GM19467 (cell line): ENCODE measurements around the gene CALML3.

ENCODE experiments used
- ATAC-seq: cut with Tn5 transposase; IDR thresholded peaks from one replicate; pipeline ENCODE4 v1.9.1; 2021; ENCODE audit warnings: mild to moderate bottlenecking, moderate library complexity; ENCODE audit not compliant: unreplicated experiment

Gene CALML3

GRCh38 chr10:5490698-5491464 is 33.9 kb upstream of the CALML3 start:
- no peak for ATAC-seq

DNA sequence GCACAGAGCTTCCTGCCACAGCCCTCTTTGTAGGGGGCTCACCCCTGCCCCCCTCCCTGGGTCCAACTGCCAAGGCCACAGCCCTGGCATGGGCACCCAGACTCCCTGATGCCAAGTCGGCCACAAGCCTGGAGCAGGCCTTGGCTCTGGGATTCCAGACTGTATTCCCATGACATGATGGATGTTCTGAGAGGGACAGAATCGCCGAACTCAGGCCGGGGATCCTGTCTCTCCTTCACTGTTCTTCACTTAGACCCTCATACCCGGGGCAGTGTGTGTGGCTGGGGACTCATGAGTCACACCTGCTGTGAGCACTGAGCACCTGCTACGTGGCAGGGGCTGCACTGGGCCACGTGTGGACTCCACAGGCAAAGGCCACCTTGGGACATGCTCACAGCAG is 33.3 kb upstream of the CALML3 start:
- ATAC-seq: no peak

- ATAC-seq: no peak
These were observed 32.4 kb upstream of the CALML3 start for GRCh38 chr10:5492322-5492855.

- ATAC-seq: no peak
These were observed 31.7 kb upstream of the CALML3 start for GRCh38 chr10:5492929-5493576.

- ATAC-seq: no peak
These were observed 31.1 kb upstream of the CALML3 start for GRCh38 chr10:5493691-5494090.

DNA sequence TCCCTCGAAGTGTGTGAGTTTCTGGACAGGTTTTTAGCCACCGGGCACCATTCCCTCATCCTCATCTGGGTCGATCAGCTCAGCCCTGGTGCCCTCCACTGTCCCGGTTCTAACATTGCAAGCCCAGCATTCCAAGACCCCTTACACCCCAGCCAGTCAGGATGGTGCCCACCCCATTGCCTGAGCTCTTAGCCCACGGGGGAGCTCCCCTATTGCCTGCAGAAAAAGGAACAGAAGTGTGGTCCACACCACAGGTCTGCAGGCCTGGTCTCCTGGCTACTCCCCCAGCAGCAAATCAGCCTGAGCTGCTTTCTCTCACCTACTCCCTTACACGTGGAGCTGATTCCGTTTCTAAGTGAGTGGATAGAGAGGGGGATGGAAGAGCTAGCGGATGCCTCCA is 30.1 kb upstream of the CALML3 start:
- ATAC-seq: no peak

- ATAC-seq: no peak
These were observed 28.2 kb upstream of the CALML3 start for GRCh38 chr10:5496261-5497250.

GRCh38 chr10:5497289-5497688 is 27.5 kb upstream of the CALML3 start:
- ATAC-seq: no peak

DNA sequence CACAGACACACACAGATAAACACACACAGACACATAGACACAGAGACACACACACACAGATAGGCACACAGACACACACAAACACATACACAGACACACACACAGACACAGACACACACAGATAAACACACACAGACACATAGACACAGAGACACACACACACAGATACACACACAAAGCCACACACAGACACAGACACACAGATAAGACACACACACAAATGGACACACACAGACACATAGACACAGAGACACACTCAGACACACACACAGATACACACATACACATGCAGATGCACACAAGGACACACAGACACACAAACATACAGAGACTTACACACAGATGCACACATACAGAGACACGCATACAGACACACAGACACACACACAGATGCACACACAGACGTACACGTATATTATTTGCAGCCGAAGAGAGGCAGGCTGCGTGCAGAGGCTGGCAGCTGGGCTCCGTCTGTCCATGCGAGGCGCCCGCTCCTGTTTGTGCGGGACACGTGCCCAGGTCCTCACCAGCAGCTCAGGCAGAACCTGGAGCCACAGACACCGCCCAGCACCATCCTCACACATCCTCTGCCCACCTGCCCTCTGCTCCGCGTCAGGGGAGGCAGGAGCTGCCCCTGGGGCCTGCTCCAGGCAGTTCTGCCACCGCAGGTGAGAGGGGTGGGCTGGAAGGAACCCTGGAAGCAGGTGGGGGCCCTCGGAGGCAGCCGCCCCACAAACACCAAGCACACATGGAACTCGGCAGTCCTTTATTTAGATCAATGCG is 26.6 kb upstream of the CALML3 start:
- ATAC-seq: no peak

GRCh38 chr10:5498791-5499492 is 25.8 kb upstream of the CALML3 start:
- no peak for ATAC-seq

DNA sequence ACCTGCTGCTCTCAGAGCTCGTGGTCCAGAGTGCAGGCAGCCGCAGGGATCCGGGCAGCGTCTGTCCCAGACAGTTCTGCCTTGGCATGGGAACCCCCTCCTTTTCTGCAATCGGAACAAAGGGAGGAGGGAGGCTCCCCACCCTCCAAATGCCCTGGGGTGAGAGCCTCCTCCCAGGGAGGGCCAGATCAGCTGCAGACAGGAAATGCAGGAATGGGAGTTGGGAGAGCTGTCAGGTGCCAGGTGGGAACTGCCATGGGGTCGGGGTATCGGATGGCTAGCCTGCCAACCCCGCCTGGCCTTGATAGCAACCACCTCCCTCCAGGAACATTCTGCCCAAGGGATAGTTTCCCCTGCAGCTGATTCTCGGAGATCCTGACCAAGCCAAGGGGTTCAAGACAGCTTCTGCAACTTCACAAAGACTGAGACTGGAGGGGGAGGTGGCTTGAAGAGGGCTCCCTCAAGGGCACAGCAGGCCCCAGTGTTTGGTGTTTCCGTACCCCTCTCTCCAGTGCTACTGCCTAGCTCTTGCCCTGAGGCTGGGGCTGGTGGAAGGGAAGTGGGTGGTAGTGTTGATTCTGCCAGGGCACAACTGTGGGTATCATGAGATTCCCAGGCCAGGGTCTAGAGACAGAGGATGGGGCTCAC is 25.1 kb upstream of the CALML3 start, which contains the start of gene CALML5:
CALML5 (minus strand) TSS at position 78 of the 648 bp plus-strand sequence. CDS start 132 bp downstream, outside the sequence.
- no peak for ATAC-seq

GRCh38 chr10:5500162-5500670 is 24.5 kb upstream of the CALML3 start:
- no peak for ATAC-seq

DNA sequence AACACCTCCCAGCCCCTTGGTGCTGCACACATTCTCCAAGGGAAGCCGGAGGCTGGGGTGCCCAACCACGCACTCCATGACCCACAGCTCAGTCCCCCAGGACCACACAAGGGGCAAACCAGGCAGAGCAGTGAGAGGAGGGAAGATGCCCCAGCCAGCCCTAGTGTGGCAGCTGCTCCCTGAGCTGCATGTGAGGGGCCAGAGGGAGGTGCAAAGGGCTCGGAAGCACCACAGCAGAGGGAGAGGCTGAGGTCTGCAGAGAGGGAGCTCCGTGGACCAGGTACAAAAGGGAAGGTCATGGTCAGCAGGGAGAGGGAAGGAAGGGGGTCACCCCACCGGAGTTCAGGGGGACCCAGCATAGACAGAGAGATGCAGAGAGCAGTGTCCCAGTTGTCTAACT is 23.9 kb upstream of the CALML3 start:
- no peak for ATAC-seq

DNA sequence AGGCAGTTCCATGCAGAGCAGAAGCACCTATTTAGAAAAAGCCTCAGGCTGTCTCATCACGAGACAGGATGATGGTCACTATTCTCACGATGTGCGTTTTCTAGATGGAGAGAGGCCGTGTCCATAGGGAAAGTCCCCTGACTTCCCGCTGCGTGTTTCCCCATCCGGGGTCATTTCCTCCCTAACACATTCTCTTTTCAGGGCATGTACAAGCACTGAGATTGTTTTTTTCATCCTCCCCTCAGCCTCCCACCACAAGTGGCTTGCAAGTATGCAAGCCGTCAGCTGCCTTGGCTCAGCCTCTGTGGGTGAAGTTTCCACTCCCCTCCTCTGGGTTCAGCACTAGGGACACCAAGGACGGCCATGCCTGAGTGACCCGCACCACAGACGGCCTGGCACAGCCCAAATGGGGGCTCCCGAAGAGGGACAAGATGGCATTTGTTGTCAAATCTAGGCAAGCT is 22.7 kb upstream of the CALML3 start:
- no peak for ATAC-seq

DNA sequence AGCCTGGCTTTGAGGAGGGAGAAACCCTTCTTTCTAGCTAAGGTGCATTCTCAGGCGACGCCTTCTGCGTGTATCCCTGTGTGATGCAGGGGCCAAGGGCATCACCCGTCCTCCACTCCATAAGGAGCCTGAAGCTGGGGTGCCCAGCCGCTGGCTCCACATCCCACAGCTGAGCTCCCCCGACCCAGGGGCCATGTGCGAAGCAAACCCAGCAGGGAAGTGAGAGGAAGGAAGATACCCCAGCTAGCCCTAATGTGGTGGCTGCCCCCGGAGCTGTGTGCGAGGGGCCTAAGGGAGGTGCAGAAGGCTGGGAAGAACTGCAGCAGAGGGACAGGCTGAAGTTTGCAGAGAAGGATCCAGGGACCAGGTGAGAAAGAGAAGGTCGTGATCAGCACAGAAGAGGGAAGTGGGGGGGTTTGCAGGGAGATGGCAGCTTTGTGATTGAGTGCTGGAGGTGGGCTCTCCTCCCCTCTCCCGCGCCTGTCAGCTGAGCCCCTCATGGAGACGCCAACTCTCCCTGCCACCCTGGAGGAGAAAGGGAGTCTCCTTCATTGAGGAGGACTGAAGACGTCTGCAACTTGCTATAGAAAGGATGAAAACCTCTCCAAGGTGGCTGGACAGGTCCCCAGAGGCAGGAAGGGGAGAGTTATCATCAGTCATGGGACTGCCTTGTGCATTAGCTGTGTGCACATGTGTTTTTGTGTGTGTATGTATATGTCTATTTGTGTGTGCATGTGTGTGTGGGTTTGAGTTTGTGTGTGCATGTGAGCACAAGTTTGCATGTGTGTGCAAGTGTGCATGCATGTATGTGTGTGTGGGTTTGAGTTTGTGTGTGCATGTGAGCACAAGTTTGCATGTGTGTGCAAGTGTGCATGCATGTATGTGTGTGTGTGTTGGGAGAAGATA is 21.9 kb upstream of the CALML3 start:
- ATAC-seq: no peak

DNA sequence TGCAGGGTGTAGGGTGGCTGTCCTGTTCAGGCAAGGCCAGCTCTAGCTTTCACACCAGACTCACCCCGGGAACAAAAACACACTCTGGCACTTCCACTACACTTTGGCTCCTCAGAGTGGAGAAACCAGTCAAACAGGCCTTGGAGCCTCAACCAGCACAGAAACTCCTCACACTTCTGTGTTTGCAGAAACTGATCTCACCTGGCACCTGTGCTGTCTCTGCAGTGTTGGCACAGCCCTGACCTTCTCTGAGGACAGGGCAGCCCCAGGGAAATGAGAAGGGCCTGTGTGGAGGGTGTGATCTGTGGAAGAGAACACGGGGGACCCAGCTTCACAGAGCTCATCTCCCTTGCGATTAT is 21.3 kb upstream of the CALML3 start:
- no peak for ATAC-seq

DNA sequence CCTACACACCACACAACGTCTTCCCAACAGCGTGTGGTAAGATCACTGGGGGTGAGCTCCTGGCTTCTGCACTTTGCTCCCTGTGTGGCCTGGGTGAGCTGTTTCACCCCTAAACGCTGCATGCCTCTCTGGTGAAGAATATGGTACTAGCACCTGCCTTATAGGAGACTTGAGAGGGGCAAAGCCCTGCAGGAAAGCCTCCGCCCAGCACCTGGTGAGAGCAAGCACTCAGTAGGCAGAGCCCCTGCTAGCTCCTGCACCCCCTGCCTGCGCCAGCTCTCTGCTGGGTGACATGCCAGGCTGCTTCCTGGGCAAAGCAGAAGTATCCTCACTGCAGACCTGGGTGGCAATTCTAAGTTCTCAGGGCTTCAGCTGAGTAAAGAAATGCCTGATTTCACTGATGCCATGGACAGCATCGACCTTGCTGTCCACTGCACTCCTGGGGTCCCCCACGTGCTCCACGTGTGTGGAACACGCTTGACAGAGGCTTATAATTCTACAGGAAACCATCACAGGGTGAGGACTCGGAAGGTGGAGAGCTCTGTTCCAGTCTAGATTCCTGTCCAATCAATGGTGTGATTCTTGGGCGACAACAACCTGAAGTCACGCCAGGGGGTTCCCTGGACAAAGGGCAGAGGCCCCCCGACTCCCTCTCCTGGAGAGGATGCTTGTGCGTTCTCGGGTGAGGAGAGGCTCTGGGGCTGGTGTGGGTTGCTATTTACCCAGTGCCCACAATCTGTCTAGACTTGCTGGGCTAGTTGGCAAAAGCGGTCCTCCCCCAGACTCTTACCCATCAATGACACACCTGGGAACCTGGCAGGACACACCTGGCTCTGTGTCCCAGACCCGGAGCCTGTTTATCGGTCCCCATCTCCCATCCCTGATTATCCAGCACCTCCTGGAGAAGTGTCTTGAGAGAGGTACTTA is 20.4 kb upstream of the CALML3 start:
- no peak for ATAC-seq
